Measurements from ENCODE around the gene MLYCD. TPM values are rescaled to one million over a fixed set of nuclear protein-coding genes. Genes with fewer than 3 reads are reported as not detected.

MLYCD gene
- polyA plus RNA-seq, 1 donor (not counting 4 experiments of a cell fraction or from before 2014, with no cell fraction given), result 1.2 TPM

DNA sequence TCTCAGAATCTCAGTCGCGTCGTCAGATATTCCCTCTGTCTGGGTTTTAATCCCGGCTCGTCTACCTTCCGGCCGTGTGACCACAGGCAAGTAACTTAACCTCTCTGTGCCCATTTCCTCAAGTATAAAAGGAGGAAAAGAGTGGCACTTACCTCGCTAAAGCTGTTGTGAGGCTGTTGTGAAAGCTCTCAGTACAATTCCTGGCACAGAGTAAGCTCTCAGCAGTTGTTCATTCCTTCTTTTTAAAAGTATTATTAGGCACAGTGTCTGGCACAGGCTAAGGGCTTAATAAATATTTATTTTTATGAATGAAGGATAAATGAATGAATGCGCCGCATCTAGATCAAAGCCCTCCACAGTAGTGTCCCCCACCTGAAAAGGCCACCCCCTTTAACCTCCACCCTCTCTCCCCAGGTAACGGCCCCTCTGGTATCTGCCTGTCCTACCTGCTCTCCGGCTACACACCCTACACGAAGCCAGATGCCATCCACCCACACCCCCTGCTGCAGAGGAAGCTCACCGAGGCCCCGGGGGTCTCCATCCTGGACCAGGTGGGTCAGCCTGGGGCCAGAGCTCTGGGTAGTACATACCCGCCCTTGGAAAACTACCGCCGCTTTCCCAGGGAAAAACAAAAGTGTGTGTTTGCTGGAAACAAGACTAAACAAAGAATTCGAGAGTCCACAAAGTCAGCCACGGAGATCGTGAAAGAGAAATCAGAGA is 60.1 kb downstream of the MLYCD start:
- dilution Hi-C loops (cut with MboI; ENCODE audit: extremely low pct_ligation_motif_present, low sequenced_read_pairs), result no loop called here
- no peak for FAIRE-seq
- Histone ChIP-seq H3K79me2 (ENCODE audit: control insufficient read depth, insufficient read depth, low read length) (no peaks in the 10 kb centered on the region), H3K27me3 (ENCODE audit: control insufficient read depth, extremely low read depth, insufficient read depth, low read length) (no peaks in the 10 kb centered on the region), H3K4me1 (ENCODE audit: control insufficient read depth, extremely low read depth, insufficient read depth, low read length) (peaks cover 8% of the 10 kb centered on the region), H3K9me3 (ENCODE audit: control insufficient read depth, low read depth, low read length) (no peaks in the 10 kb centered on the region), H3K36me3 (ENCODE audit: control insufficient read depth in 2 of 2, extremely low read depth in 1 of 2, insufficient read depth in 2 of 2, low read length in 2 of 2) (peaks cover 0 to 29% of the 10 kb centered on the region in 2 experiments), H3K4me2 (ENCODE audit: control insufficient read depth, extremely low read depth, insufficient read depth, low read depth, low read length) (no peak overlapping the region), H3K9ac (ENCODE audit: control insufficient read depth, extremely low read depth, insufficient read depth, low read length) (no peak overlapping the region), H4K20me1 (ENCODE audit: control insufficient read depth, extremely low read depth, insufficient read depth, low read length) (no peaks in the 10 kb centered on the region), H3K4me3 (ENCODE audit: control insufficient read depth in 2 of 3, extremely low read depth in 1 of 3, insufficient read depth in 2 of 3, low read depth in 1 of 3, low read length in 3 of 3) (no peak overlapping the region), H3K27ac (ENCODE audit: control insufficient read depth, insufficient read depth, low read length) (no peak overlapping the region), H3K9me1 (ENCODE audit: control insufficient read depth, extremely low read depth, insufficient read depth, low read length) (no peaks in the 10 kb centered on the region), H2AFZ (ENCODE audit: control insufficient read depth, low read length) (no peak overlapping the region)
- no peak for TF ChIP-seq EZH2 (IDR thresholded peaks at IDR 0.05; ENCODE audit: low read length)
- no peak for TF ChIP-seq CTCF (optimal IDR thresholded peaks at IDR 0.05 in 1 of 3, IDR thresholded peaks at IDR 0.05 in 1 of 3, conservative IDR thresholded peaks at IDR 0.05 in 1 of 3; ENCODE audit: extremely low read depth in 1 of 3, insufficient read depth in 2 of 3, low read length in 3 of 3)
- DNase-seq (ENCODE audit: low read depth, low spot score), result no peak

DNA sequence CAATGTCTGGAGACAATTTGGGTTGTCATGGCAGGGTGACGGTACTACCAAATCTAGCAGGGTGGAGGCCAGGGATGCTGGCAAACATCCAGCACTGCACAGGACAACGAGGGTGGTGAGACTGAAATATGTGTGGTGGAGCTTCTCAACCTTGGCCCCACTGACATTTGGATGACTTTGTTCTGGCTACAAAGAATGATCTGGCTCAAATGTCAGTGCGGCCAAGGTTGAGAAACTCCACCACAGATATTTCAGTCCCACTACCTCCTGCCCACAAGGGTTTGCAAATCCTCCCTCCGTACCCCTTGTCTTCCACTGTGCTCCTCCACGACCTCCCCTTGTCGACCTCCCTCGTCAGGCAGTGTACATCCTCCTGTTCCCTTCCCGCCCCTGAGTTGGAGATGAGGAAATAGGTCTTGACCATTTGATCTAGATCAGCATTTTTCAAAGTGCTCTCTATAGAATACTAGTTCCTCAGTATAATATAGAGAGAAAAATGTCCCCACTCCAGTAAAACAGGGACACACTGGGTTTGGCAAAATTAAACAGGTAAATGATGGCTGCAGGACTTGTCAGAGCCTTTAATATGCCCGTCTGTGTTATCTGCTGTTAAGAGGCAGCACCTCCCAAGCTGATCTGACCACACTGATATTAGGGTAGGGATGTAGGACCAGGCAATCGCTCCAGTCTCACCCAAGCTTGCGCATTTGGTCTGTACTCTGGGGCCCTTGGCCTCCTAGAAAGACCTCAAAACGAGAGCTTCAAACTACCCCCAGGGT is 60.9 kb downstream of the MLYCD start:
- no peak for DNase-seq (ENCODE audit: low read depth, low spot score)
- H3K27me3 ChIP-seq (ENCODE audit: control insufficient read depth, extremely low read depth, insufficient read depth, low read length), result no peaks in the 10 kb centered on the region
- no peak overlapping the region for H3K4me2 ChIP-seq (ENCODE audit: control insufficient read depth, extremely low read depth, insufficient read depth, low read depth, low read length)
- H3K9me3 ChIP-seq (ENCODE audit: control insufficient read depth, low read depth, low read length), result no peaks in the 10 kb centered on the region
- H3K27ac ChIP-seq (ENCODE audit: control insufficient read depth, insufficient read depth, low read length), result no peak overlapping the region
- dilution Hi-C loops (cut with MboI; ENCODE audit: extremely low pct_ligation_motif_present, low sequenced_read_pairs), result no loop called here
- no peak overlapping the region for H3K4me3 ChIP-seq (ENCODE audit: control insufficient read depth in 2 of 3, extremely low read depth in 1 of 3, insufficient read depth in 2 of 3, low read depth in 1 of 3, low read length in 3 of 3)
- TF ChIP-seq EZH2 (IDR thresholded peaks at IDR 0.05; ENCODE audit: low read length) (no peak), CTCF (optimal IDR thresholded peaks at IDR 0.05 in 1 of 3, IDR thresholded peaks at IDR 0.05 in 1 of 3, conservative IDR thresholded peaks at IDR 0.05 in 1 of 3; ENCODE audit: extremely low read depth in 1 of 3, insufficient read depth in 2 of 3, low read length in 3 of 3) (no peak)
- H4K20me1 ChIP-seq (ENCODE audit: control insufficient read depth, extremely low read depth, insufficient read depth, low read length), result no peaks in the 10 kb centered on the region
- no peaks in the 10 kb centered on the region for H3K9me1 ChIP-seq (ENCODE audit: control insufficient read depth, extremely low read depth, insufficient read depth, low read length)
- H3K4me1 ChIP-seq (ENCODE audit: control insufficient read depth, extremely low read depth, insufficient read depth, low read length), result no peaks in the 10 kb centered on the region
- peaks cover 0 to 29% of the 10 kb centered on the region in 2 experiments for H3K36me3 ChIP-seq (ENCODE audit: control insufficient read depth in 2 of 2, extremely low read depth in 1 of 2, insufficient read depth in 2 of 2, low read length in 2 of 2)
- H3K9ac ChIP-seq (ENCODE audit: control insufficient read depth, extremely low read depth, insufficient read depth, low read length), result no peak overlapping the region
- FAIRE-seq, result no peak
- H3K79me2 ChIP-seq (ENCODE audit: control insufficient read depth, insufficient read depth, low read length), result no peaks in the 10 kb centered on the region
- no peak overlapping the region for H2AFZ ChIP-seq (ENCODE audit: control insufficient read depth, low read length)
